Adrenal gland (tissue), 12 donors: ENCODE data around the gene TBC1D22A. TPM values are rescaled to one million over a fixed set of nuclear protein-coding genes. Genes with fewer than 3 reads are reported as not detected.

ENCODE experiments used
- DNase-seq, 7 donors: peaks; one replicate each; pipeline ENCODE4 v3.0.0-alpha.2; 2019 to 2020
- H3K27ac ChIP-seq, 5 donors: fragments of 200-600 bp; sonication (generic) in 4 of 5; 1 replicate in 3 of 5; 2 replicates in 2 of 5; pipeline versions ENCODE4 v1.5.1 to v1.8.0; 2016 to 2020; ENCODE audit warnings: mild to moderate bottlenecking in 1 of 5
- H3K27me3 ChIP-seq: fragments of 200-600 bp; 2 replicates; pipeline ENCODE4 v1.8.0; 2021
- H3K36me3 ChIP-seq, 2 donors: fragments of 200-600 bp; replicated peaks in 1 of 2; 1 replicate in 1 of 2; 2 replicates in 1 of 2; pipeline versions ENCODE4 v1.5.1 to v1.8.0; 2018 to 2022
- H3K4me1 ChIP-seq, 2 donors: fragments of 200-600 bp; replicated peaks in 1 of 2; 1 replicate in 1 of 2; 2 replicates in 1 of 2; pipeline versions ENCODE4 v1.5.1 to v1.8.0; 2018 to 2021
- H3K4me3 ChIP-seq, 4 donors: fragments of 200-600 bp; sonication (generic) in 3 of 4; one replicate each; pipeline ENCODE4 v1.5.1; 2016 to 2018
- H3K9me3 ChIP-seq, 3 donors: fragments of 200-600 bp; sonication (generic) in 1 of 3; replicated peaks in 1 of 3; 1 replicate in 2 of 3; 2 replicates in 1 of 3; pipeline versions ENCODE4 v1.5.1 to v1.8.0; 2016 to 2021
- POLR2A ChIP-seq, 2 donors: fragments of 450-650 bp; IDR thresholded peaks; one replicate each; pipeline ENCODE4 v1.6.1; 2017; ENCODE audit warnings: antibody characterized with exemption in 2 of 2, mild to moderate bottlenecking in 2 of 2, moderate library complexity in 1 of 2
- WGBS, 4 donors: extraction: QIAGEN DNeasy Blood & Tissue Kit in 2 of 4; methylation state at CpG; one replicate each; pipeline versions ENCODE4 v1.1.5 to v1.1.7; 2013 to 2017; 5-methylcytosine and 5-hydroxymethylcytosine counted together
- intact Hi-C, 2 donors: fragments of 100-400 bp; cut with DNase I; formaldehyde crosslinking; loops; one replicate each; pipeline versions ENCODE4 v1.14.1 to v1.15.0; 2022 to 2023
- polyA plus RNA-seq, 3 donors: library from polyadenylated mRNA; stranded (reverse); fragments of 200-250 nt in 2 of 3; fragments of 350-450 nt in 1 of 3; fragmentation: Illumina TruSeq in 1 of 3; extraction: RNeasy Lipid Tissue Mini Kit (QIAGEN cat#74804) in 1 of 3; gene quantifications; one replicate each; pipeline ENCODE4 v1.2.3, GENCODE V29; 2013 to 2014
- total RNA-seq, 9 donors: library from RNA; depleted of rRNA in 4 of 9; stranded (reverse); fragments of >200 nt in 4 of 9; fragments of 120-200 nt in 1 of 9; fragmentation: NEBNext Ultra II Directional in 1 of 9; extraction: Animal tissue kit (Norgen Biotek cat#: 25700) in 1 of 9; gene quantifications; one replicate each; pipeline versions ENCODE4 v1.1.0 to v1.2.4, GENCODE V29; 2013 to 2023
- TF ChIP-seq, protein P1 (sequence below), 6 experiments: fragments of 450-650 bp in 4 of 6; fragments of 200-600 bp in 2 of 6; sonication (generic) in 1 of 6; IDR thresholded peaks; 1 replicate in 5 of 6; 2 replicates in 1 of 6; pipeline versions ENCODE4 v1.5.1 to v1.8.0; 2016 to 2021; ENCODE audit warnings: antibody characterized with exemption in 6 of 6, mild to moderate bottlenecking in 2 of 6, moderate library complexity in 1 of 6
- donor health status: healthy with polysubstance abuse.
- donor health status: Bipolar disorder and iron deficiency.
- donor health status: DM: yes; HTN: yes; CAD: no.
- donor health status: DM: no; HTN: no; CAD: no.
- donor health status: DM: no; HTN: no; CAD: no.
- donor health status: DM: yes; HTN: yes; CAD: no.

Gene TBC1D22A
- total and polyA plus RNA-seq, 12 donors: 11.5 to 44.2 (median 28.1) TPM

DNA sequence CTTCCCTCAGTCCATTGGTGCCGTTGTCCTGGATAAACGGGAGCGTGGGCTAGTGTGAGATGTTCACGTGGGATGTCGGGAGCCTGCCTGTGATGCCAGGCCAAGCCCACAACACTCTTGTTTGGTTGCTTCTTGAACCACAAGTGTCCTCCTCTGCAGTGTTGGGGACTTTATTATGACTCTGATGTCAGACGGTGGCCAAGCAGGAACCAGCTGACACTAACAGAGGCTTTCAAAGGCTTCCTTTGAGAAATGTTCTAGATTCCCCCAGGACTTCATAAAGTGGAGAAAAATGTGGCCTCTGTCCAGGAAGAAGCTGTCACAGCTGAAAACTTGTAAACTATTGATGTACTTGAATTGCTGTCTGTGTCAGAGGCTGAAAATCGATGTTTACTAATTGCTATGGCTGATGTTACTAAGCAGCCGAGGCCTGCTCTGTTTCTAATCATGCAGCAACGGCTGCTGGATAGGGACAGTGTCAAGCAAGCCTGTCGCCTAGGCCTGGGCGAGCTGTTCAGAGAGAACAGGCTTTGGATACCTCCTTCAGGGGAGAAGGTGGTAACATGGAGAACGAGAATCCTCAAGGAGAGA is 131.7 kb downstream of the TBC1D22A start:
- WGBS, 4 donors: 79 to 84% (median 80%) methylated on average over 10 to 12 of the region's 12 CpGs
- Histone ChIP-seq H3K27ac (peak overlapping the region in 1 of 5 donors; percentile 21), H3K4me1 (no peaks in the 10 kb centered on the region), H3K4me3 (no peak overlapping the region), H3K36me3 (peaks cover 0 to 6% of the 10 kb centered on the region in 2 donors), H3K9me3 (no peaks in the 10 kb centered on the region), H3K27me3 (no peaks in the 10 kb centered on the region)
- peak in 2 of 7 donors; percentile 5 to 74 for DNase-seq
- intact Hi-C loops: no loop called here
- TF ChIP-seq, protein P1, sequence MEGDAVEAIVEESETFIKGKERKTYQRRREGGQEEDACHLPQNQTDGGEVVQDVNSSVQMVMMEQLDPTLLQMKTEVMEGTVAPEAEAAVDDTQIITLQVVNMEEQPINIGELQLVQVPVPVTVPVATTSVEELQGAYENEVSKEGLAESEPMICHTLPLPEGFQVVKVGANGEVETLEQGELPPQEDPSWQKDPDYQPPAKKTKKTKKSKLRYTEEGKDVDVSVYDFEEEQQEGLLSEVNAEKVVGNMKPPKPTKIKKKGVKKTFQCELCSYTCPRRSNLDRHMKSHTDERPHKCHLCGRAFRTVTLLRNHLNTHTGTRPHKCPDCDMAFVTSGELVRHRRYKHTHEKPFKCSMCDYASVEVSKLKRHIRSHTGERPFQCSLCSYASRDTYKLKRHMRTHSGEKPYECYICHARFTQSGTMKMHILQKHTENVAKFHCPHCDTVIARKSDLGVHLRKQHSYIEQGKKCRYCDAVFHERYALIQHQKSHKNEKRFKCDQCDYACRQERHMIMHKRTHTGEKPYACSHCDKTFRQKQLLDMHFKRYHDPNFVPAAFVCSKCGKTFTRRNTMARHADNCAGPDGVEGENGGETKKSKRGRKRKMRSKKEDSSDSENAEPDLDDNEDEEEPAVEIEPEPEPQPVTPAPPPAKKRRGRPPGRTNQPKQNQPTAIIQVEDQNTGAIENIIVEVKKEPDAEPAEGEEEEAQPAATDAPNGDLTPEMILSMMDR (IDR thresholded peaks at IDR 0.05): no peak
- TF ChIP-seq POLR2A (IDR thresholded peaks at IDR 0.05): no peak

DNA sequence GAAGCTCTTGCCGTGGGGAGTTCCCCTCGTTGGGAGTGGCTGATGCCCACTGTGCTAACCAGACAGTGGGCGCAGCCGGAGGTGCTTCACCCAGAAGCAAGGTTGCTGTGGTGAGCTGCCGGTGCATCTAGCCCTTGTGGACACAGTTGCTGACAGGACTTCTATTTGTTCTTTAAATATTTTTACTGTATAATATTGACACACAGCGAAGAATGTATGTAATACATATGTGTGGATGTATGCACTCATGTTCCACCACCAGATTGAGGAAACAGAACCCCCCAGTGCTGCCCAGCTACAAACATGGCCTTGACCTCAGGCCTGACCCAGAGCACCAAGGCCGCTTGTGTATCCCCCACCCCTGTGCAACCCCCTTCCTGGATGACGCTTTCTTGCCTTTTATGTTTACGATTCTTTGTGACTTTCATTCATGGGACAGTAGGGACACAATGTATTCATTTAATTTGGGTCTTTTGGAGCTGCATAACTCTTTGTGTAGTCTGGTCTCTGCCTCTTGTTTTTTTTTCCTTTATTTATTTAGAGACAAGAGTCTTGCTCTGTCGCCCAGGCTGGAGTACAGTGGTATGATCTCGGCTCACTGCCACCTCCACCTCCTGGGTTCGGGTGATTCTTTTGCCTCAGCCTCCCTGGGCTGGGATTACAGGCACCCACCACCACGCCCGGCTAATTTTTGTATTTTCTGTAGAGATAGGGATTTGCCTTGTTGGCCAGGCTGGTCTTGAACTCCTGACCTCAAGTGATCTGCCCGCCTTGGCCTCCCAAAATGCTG is 132.6 kb downstream of the TBC1D22A start:
- H3K4me1 ChIP-seq: no peaks in the 10 kb centered on the region
- 91 to 94% (median 93%) methylated on average over 10 to 15 of the region's 15 CpGs for WGBS, 4 donors
- no peaks in the 10 kb centered on the region for H3K9me3 ChIP-seq
- H3K27me3 ChIP-seq: no peaks in the 10 kb centered on the region
- H3K36me3 ChIP-seq: peaks cover 0 to 6% of the 10 kb centered on the region in 2 donors
- TF ChIP-seq, protein P1 (IDR thresholded peaks at IDR 0.05): no peak
- no peak for TF ChIP-seq POLR2A (IDR thresholded peaks at IDR 0.05)
- no peak overlapping the region for H3K4me3 ChIP-seq
- intact Hi-C loops: no loop called here
- peak overlapping the region in 1 of 5 donors; percentile 21 for H3K27ac ChIP-seq
- peak in 2 of 7 donors; percentile 2 to 30 for DNase-seq

DNA sequence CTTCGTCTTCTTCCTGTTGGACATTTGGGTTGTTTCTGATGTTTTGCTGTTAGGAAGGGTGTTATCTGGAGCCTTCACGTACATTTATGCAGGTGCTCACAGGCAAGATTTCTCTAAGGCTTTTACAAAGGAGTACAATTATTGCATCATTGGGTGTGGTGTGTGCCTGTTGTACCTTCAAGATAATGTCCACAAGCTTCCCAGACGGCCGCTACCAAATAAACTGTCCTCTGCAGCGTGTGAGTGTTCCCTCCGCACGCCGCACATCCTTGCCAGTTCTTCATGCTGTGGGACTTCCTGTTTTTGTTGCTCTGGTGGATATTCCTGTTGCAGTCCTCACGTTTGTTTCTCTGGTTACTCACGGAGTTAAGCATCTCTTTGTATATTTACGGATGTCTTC is 133.3 kb downstream of the TBC1D22A start:
- H3K36me3 ChIP-seq: peaks cover 0 to 6% of the 10 kb centered on the region in 2 donors
- no peak overlapping the region for H3K27ac ChIP-seq
- no peaks in the 10 kb centered on the region for H3K27me3 ChIP-seq
- no peaks in the 10 kb centered on the region for H3K4me1 ChIP-seq
- intact Hi-C loops: no loop called here
- WGBS, 4 donors: 73 to 78% (median 76%) methylated on average over 11 of the region's 11 CpGs
- no peak overlapping the region for H3K4me3 ChIP-seq
- H3K9me3 ChIP-seq: no peaks in the 10 kb centered on the region
- TF ChIP-seq POLR2A (IDR thresholded peaks at IDR 0.05): no peak
- TF ChIP-seq, protein P1 (IDR thresholded peaks at IDR 0.05): no peak
- DNase-seq: peak in 3 of 7 donors; percentile 4 to 51 (median 19)

DNA sequence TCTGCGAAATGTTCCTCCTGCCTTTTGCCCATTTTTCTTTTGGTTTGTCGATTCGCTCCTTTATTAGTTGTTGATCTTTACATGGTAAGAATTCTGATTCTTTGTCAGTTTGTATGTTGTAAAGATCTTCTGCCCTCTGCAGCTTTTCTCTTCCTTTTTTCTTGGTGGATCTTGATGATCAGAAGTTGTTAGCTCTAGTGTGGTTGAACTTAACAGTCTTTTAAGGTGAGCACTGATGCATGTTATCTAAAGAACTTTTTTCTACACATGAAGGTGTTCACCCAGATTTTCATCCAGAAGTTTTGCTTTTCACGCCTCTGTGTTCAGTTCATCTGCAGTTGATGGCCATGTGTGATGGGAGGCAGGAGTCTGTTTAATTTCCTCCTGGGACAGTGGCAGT is 133.7 kb downstream of the TBC1D22A start:
- intact Hi-C loops: no loop called here
- Histone ChIP-seq H3K4me1 (no peaks in the 10 kb centered on the region), H3K9me3 (no peaks in the 10 kb centered on the region), H3K4me3 (no peak overlapping the region), H3K27me3 (no peaks in the 10 kb centered on the region), H3K27ac (no peak overlapping the region), H3K36me3 (peaks cover 0 to 6% of the 10 kb centered on the region in 2 donors)
- TF ChIP-seq POLR2A (IDR thresholded peaks at IDR 0.05): no peak
- TF ChIP-seq, protein P1 (IDR thresholded peaks at IDR 0.05): no peak
- DNase-seq: no peak
- WGBS, 4 donors: 89 to 93% (median 91%) methylated on average over 4 of the region's 4 CpGs
